ENCODE data around the gene CGB1. TPM values are rescaled to one million over a fixed set of nuclear protein-coding genes. Genes with fewer than 3 reads are reported as not detected.
A peak's percentile ranks its signal among the peaks of the same experiment; 100 is the strongest.

Gene CGB1
- total RNA-seq, 1 experiment from 2014 or later = not detected

- Mint-ChIP-seq H3K27me3 (ENCODE audit: low read depth) (peaks cover 39% of the 10 kb centered on the region), H3K4me1 (peaks cover 23% of the 10 kb centered on the region), H3K4me3 (peak within 1 kb of the TSS; percentile 73), H3K27ac (no peak within 1 kb of the TSS), H3K36me3 (peaks cover 20% of the 10 kb centered on the region), H3K9me3 (no peaks in the 10 kb centered on the region)
- no peak for TF ChIP-seq PREB (CRISPR knock-in tag; IDR thresholded peaks at IDR 0.05; ENCODE audit: borderline replicate concordance)
- ChIA-PET POLR2A (interaction anchor here (0.7 kb wide), 1 partner anchor 40 kb away, joined by 3 read pairs; the partner anchor contains the start of gene CGB7), CTCF (interaction anchor here (0.6 to 6.5 kb wide), 12 partner anchors 8 to 182 kb away, joined by 3 to 78 read pairs (median 8); partner anchors contain the start of genes CGB7, GYS1 and RUVBL2)
- no peak for ATAC-seq
- DNase-seq (ENCODE audit: low spot score) = no peak
Measured at GRCh38 chr19:49017041-49017665, 19.5 kb downstream of the CGB1 start, which contains the start of gene LHB. LHB (minus strand) TSS chr19:49017091; CDS start chr19:49017081, 10 bp downstream.

GRCh38 chr19:49016067-49016839, 20.4 kb downstream of the CGB1 start:
- no peak overlapping the region for H3K27ac Mint-ChIP-seq
- no peak for DNase-seq (ENCODE audit: low spot score)
- peaks cover 23% of the 10 kb centered on the region for H3K4me1 Mint-ChIP-seq
- no peak for ATAC-seq
- no peak for TF ChIP-seq E2F1 (CRISPR knock-in tag; IDR thresholded peaks at IDR 0.05)
- TF ChIP-seq HMGXB4 (CRISPR knock-in tag; IDR thresholded peaks at IDR 0.05) = no peak
- no peak for TF ChIP-seq SMAD4 (CRISPR knock-in tag; IDR thresholded peaks at IDR 0.05)
- TF ChIP-seq TP53 (CRISPR knock-in tag; IDR thresholded peaks at IDR 0.05) = no peak
- no peak for TF ChIP-seq TCF7 (CRISPR knock-in tag; IDR thresholded peaks at IDR 0.05; ENCODE audit: low read depth)
- TF ChIP-seq JAZF1 (CRISPR knock-in tag; IDR thresholded peaks at IDR 0.05) = no peak
- TF ChIP-seq IRF1 (CRISPR knock-in tag; IDR thresholded peaks at IDR 0.05) = no peak
- TF ChIP-seq GRHL2 (CRISPR knock-in tag; IDR thresholded peaks at IDR 0.05; ENCODE audit: insufficient replicate concordance, severe bottlenecking) = no peak
- TF ChIP-seq TEAD1 (CRISPR knock-in tag; IDR thresholded peaks at IDR 0.05) = no peak
- no peak for TF ChIP-seq USF1 (CRISPR knock-in tag; IDR thresholded peaks at IDR 0.05)
- TF ChIP-seq MXD4 (CRISPR knock-in tag; IDR thresholded peaks at IDR 0.05; ENCODE audit: borderline replicate concordance) = no peak
- no peak for TF ChIP-seq ZNF671 (CRISPR knock-in tag; IDR thresholded peaks at IDR 0.05)
- TF ChIP-seq CREM (CRISPR knock-in tag; IDR thresholded peaks at IDR 0.05) = no peak
- TF ChIP-seq NR3C1 (CRISPR knock-in tag; conservative IDR thresholded peaks at IDR 0.05; ENCODE audit: low read depth) = no peak
- TF ChIP-seq MLX (CRISPR knock-in tag; IDR thresholded peaks at IDR 0.05) = no peak
- no peak overlapping the region for H3K4me3 Mint-ChIP-seq
- POLR2A ChIA-PET = no interaction called here
- peaks cover 30% of the 10 kb centered on the region for H3K27me3 Mint-ChIP-seq (ENCODE audit: low read depth)
- peaks cover 25% of the 10 kb centered on the region for H3K36me3 Mint-ChIP-seq
- CTCF ChIA-PET = interaction anchor here (6.5 kb wide), 1 partner anchor 16 kb away, joined by 78 read pairs; no protein-coding TSS in a partner anchor
- no peaks in the 10 kb centered on the region for H3K9me3 Mint-ChIP-seq

Measured in WTC11 (cell line).